SU-DHL-6 (cell line): Measurements from ENCODE around the gene ADD1.

Experiments
- EZH2phosphoT487 ChIP-seq: fragments of 200-600 bp; sonication (generic), shearing (Covaris generic); conservative IDR thresholded peaks from 2 replicates; pipeline ENCODE4 v1.6.1; 2018; ENCODE audit warnings: mild to moderate bottlenecking, antibody characterized with exemption, low read length, moderate library complexity, mixed read lengths
- TF ChIP-seq, protein P1 (sequence below): fragments of 200-600 bp; sonication (generic); IDR thresholded peaks from one replicate; pipeline ENCODE4 v1.5.1; 2017; ENCODE audit warnings: antibody characterized with exemption, mild to moderate bottlenecking, low read length, moderate library complexity; ENCODE audit not compliant: insufficient read depth, poor library complexity, severe bottlenecking

DNA sequence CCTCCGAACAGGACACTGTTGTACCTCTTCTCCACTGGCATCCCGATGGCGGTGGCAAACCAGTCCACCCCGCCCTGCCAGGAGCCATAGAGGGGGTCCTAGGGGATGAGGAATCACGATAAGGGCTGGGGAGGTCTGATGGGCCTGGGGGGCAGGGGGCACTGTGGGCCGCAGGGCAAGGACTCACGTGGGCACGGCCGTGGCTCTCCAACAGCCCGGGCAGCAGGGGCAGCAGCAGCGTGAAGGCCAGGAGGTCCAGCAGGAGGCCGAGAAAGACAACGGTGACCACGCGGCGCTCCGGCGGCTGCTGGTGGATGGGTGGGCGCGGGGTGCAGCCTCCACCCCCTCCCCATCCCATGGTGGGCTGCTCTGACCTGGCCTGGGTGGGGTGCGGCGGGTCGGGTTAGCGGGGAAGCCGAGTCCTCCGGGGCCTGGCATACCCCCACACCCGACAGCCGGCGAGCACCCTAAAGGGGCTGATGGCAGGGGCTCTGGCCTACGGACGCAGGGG, 90.0 kb downstream of the ADD1 start:
- TF ChIP-seq, protein P1, sequence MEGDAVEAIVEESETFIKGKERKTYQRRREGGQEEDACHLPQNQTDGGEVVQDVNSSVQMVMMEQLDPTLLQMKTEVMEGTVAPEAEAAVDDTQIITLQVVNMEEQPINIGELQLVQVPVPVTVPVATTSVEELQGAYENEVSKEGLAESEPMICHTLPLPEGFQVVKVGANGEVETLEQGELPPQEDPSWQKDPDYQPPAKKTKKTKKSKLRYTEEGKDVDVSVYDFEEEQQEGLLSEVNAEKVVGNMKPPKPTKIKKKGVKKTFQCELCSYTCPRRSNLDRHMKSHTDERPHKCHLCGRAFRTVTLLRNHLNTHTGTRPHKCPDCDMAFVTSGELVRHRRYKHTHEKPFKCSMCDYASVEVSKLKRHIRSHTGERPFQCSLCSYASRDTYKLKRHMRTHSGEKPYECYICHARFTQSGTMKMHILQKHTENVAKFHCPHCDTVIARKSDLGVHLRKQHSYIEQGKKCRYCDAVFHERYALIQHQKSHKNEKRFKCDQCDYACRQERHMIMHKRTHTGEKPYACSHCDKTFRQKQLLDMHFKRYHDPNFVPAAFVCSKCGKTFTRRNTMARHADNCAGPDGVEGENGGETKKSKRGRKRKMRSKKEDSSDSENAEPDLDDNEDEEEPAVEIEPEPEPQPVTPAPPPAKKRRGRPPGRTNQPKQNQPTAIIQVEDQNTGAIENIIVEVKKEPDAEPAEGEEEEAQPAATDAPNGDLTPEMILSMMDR, result no peak
- TF ChIP-seq EZH2phosphoT487, result no peak
